Measurements from ENCODE around the gene MAMDC2. TPM values are rescaled to one million over a fixed set of nuclear protein-coding genes. Genes with fewer than 3 reads are reported as not detected.

MAMDC2 gene, protein sequence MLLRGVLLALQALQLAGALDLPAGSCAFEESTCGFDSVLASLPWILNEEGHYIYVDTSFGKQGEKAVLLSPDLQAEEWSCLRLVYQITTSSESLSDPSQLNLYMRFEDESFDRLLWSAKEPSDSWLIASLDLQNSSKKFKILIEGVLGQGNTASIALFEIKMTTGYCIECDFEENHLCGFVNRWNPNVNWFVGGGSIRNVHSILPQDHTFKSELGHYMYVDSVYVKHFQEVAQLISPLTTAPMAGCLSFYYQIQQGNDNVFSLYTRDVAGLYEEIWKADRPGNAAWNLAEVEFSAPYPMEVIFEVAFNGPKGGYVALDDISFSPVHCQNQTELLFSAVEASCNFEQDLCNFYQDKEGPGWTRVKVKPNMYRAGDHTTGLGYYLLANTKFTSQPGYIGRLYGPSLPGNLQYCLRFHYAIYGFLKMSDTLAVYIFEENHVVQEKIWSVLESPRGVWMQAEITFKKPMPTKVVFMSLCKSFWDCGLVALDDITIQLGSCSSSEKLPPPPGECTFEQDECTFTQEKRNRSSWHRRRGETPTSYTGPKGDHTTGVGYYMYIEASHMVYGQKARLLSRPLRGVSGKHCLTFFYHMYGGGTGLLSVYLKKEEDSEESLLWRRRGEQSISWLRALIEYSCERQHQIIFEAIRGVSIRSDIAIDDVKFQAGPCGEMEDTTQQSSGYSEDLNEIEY
- polyA plus RNA-seq (2012; ENCODE audit: missing spikeins): not detected

DNA sequence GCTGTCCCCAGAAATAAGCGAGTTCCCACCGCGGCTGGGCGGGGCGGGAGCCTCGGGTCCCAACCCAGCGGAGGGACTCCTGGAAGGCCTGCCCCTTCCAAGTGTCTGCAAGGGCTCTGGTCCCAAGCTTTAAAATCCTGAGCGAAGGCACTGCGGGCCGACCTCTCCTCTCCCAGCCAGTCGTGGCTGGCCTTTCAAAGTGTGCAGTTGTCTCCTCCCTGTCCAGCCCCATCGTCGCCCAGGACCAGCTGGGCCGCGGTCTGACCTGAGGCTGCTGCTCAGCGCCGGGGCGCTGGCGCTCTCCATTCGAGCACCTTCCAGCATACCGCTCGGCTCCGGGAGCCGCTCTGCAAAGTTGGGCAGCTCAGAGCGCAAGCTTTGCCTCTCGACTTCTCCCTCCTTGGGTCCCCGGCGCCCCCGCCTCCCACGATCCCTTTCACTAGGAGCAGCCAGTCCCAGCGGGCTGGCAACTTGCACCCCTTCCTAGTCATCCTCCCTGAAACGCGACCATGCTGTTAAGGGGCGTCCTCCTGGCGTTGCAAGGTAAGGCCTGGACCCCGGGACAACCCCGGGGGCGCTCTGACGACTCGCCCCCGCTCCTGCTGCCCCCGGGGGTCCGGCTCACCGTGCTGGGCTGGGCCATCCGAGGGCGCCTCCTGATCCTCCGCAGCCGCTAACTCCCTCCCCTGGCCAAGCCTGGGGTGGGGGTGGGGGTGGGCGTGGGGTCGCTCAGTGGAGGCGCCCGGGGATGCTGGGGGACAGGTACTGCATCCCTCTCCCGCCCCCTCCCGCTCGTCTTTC lies at the start of gene MAMDC2:
TSS of gene MAMDC2 (plus strand) at position 160 of the 801 bp plus-strand sequence. CDS start at position 510, 350 bp downstream.
- DNase-seq (ENCODE audit: insufficient read length) (no peak), FAIRE-seq (no peak)
- TF ChIP-seq TAF1 (IDR thresholded peaks at IDR 0.05; ENCODE audit: borderline replicate concordance, low read depth, low read length) (no peak), POLR2A (IDR thresholded peaks at IDR 0.05; ENCODE audit: low read depth, low read length) (no peak), POLR2AphosphoS5 (IDR thresholded peaks at IDR 0.05; ENCODE audit: low read depth, low read length) (no peak)

DNA sequence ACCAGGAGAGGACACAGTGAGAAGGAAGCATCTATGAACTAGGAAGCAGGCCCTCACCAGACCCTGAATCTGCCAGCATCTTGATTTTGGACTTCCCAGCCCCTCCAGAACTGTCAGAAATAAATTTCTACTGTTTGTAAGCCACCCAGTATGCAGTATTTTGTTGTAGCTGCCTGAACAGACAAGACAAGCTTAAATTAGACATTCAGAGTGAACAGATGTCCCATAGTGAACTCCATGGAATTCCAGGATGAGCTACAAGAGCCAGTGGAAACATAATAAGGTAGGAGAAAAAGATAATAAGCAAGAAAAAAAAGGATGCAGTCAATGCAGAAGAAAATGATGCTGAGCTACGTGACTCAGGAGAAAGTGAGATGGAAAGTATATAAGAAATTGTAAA lies 47.8 kb upstream of the MAMDC2 start:
- no peak for DNase-seq (ENCODE audit: insufficient read length)

GRCh38 chr9:69996967-69997366 lies 46.7 kb upstream of the MAMDC2 start:
- no peak for FAIRE-seq
- TF ChIP-seq POLR2AphosphoS5 (IDR thresholded peaks at IDR 0.05; ENCODE audit: low read depth, low read length): no peak
- TF ChIP-seq POLR2A (IDR thresholded peaks at IDR 0.05; ENCODE audit: low read depth, low read length): no peak
- no peak for TF ChIP-seq TAF1 (IDR thresholded peaks at IDR 0.05; ENCODE audit: borderline replicate concordance, low read depth, low read length)
- DNase-seq (ENCODE audit: insufficient read length): no peak

More for the DNA sequence above, 47.8 kb upstream of the MAMDC2 start:
- FAIRE-seq: no peak
- TF ChIP-seq POLR2AphosphoS5 (IDR thresholded peaks at IDR 0.05; ENCODE audit: low read depth, low read length) (no peak), TAF1 (IDR thresholded peaks at IDR 0.05; ENCODE audit: borderline replicate concordance, low read depth, low read length) (no peak), POLR2A (IDR thresholded peaks at IDR 0.05; ENCODE audit: low read depth, low read length) (no peak)

DNA sequence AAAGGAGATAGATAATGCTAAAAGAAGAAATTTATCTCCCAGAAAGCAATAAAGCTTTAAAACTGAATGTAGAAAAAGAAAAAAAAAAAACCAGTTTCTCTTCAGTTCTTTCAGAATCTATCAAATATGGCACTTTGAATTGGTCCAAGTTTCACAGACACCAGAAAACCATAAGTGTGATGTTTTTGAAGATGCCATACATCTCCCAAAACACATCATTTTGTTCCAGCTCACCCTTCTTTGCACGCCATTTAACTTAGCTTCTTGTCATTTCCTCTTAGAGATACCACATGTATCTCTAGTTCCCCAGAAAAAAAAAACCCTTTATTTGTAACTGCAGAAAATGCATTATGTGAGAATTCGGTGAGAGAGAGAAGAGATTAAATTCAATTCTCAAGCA lies 46.1 kb upstream of the MAMDC2 start:
- TF ChIP-seq POLR2AphosphoS5 (IDR thresholded peaks at IDR 0.05; ENCODE audit: low read depth, low read length) (no peak), POLR2A (IDR thresholded peaks at IDR 0.05; ENCODE audit: low read depth, low read length) (no peak), TAF1 (IDR thresholded peaks at IDR 0.05; ENCODE audit: borderline replicate concordance, low read depth, low read length) (no peak)
- DNase-seq (ENCODE audit: insufficient read length) (no peak), FAIRE-seq (no peak)

DNA sequence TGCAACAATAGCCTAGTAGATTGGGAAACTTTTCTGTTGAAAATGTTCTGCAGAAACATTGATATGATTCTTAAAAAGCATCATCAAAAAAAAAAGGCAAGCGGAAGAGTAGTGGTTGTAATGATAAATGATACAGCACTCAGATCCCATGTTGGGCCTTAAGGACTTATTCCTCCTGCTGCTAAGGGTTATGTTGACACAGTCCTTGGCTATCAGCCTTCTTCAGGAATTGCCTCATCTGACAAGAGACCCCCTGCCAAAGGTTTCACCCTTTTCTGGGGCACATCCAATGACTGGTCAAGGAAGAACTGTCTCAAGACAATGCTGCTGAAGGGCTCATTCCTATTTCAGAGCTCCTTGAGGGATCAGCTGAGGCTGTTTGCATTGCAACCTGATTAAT lies 44.3 kb upstream of the MAMDC2 start:
- no peak for FAIRE-seq
- DNase-seq (ENCODE audit: insufficient read length): no peak
- TF ChIP-seq TAF1 (IDR thresholded peaks at IDR 0.05; ENCODE audit: borderline replicate concordance, low read depth, low read length) (no peak), POLR2AphosphoS5 (IDR thresholded peaks at IDR 0.05; ENCODE audit: low read depth, low read length) (no peak), POLR2A (IDR thresholded peaks at IDR 0.05; ENCODE audit: low read depth, low read length) (no peak)

GRCh38 chr9:70000469-70000868 lies 43.2 kb upstream of the MAMDC2 start:
- TF ChIP-seq TAF1 (IDR thresholded peaks at IDR 0.05; ENCODE audit: borderline replicate concordance, low read depth, low read length): no peak
- TF ChIP-seq POLR2A (IDR thresholded peaks at IDR 0.05; ENCODE audit: low read depth, low read length): no peak
- no peak for TF ChIP-seq POLR2AphosphoS5 (IDR thresholded peaks at IDR 0.05; ENCODE audit: low read depth, low read length)
- FAIRE-seq: no peak
- no peak for DNase-seq (ENCODE audit: insufficient read length)

GRCh38 chr9:70003901-70004714 lies 39.5 kb upstream of the MAMDC2 start:
- DNase-seq (ENCODE audit: insufficient read length) (no peak), FAIRE-seq (no peak)
- no peak for TF ChIP-seq POLR2AphosphoS5 (IDR thresholded peaks at IDR 0.05; ENCODE audit: low read depth, low read length)
- TF ChIP-seq TAF1 (IDR thresholded peaks at IDR 0.05; ENCODE audit: borderline replicate concordance, low read depth, low read length): no peak
- TF ChIP-seq POLR2A (IDR thresholded peaks at IDR 0.05; ENCODE audit: low read depth, low read length): no peak

DNA sequence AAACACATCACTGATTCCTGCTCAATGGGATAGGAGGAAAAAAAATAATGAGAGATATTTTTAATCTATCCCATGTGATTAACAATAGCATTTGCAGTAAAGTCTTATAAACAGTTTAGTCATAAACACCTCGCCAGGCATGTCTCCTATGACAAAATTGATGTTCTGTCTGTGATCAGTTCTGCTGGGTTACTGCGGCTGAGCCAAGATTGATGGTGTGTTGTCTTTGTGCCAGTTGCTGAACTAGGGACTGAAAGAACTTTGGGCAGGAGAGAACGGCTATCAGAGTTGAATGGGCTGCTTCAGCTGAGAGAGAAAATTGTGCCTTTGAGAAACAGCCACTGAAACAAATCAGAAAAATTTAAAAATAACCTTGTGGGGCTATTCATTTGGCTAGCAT lies 37.3 kb upstream of the MAMDC2 start:
- no peak for DNase-seq (ENCODE audit: insufficient read length)
- TF ChIP-seq POLR2A (IDR thresholded peaks at IDR 0.05; ENCODE audit: low read depth, low read length): no peak
- no peak for TF ChIP-seq TAF1 (IDR thresholded peaks at IDR 0.05; ENCODE audit: borderline replicate concordance, low read depth, low read length)
- no peak for TF ChIP-seq POLR2AphosphoS5 (IDR thresholded peaks at IDR 0.05; ENCODE audit: low read depth, low read length)
- no peak for FAIRE-seq

DNA sequence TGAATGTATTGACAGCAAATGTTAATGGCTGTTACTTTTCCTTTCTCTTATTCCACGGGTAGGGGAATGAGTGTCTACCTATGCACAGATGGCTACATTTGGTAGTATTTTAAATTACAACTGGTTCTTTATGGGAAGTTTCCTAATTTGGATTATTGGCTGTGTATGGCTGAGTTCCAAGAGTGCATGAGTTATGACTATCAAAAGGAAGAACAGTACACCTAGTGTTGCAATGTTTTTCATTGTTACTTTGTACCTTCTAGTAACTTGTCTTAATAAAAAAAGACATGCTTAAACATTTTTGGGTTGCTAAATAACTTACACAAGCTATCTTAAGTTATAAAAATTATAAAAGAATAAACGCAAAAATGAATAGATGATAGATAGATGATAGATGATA lies 35.8 kb upstream of the MAMDC2 start:
- FAIRE-seq (no peak), DNase-seq (ENCODE audit: insufficient read length) (no peak)
- TF ChIP-seq TAF1 (IDR thresholded peaks at IDR 0.05; ENCODE audit: borderline replicate concordance, low read depth, low read length) (no peak), POLR2AphosphoS5 (IDR thresholded peaks at IDR 0.05; ENCODE audit: low read depth, low read length) (no peak), POLR2A (IDR thresholded peaks at IDR 0.05; ENCODE audit: low read depth, low read length) (no peak)

- no peak for FAIRE-seq
Measured at GRCh38 chr9:70010015-70010414, 33.6 kb upstream of the MAMDC2 start.

More at GRCh38 chr9:70010015-70010414, 33.6 kb upstream of the MAMDC2 start:
- TF ChIP-seq POLR2A (IDR thresholded peaks at IDR 0.05; ENCODE audit: low read depth, low read length) (no peak), TAF1 (IDR thresholded peaks at IDR 0.05; ENCODE audit: borderline replicate concordance, low read depth, low read length) (no peak), POLR2AphosphoS5 (IDR thresholded peaks at IDR 0.05; ENCODE audit: low read depth, low read length) (no peak)
- DNase-seq (ENCODE audit: insufficient read length): no peak

Data from GM12892 (cell line).